Transverse colon (tissue), 4 donors: ENCODE data around the gene CAMK1G. TPM values are rescaled to one million over a fixed set of nuclear protein-coding genes. Genes with fewer than 3 reads are reported as not detected.
A peak's percentile ranks its signal among the peaks of the same experiment; 100 is the strongest.

Experiments
- DNase-seq: peaks from one replicate; pipeline ENCODE4 v3.0.0-alpha.2; 2019
- H3K27ac ChIP-seq, 4 donors: fragments of 200-600 bp; sonication (generic); 2 replicates each; pipeline ENCODE4 v1.5.1; 2016 to 2018; ENCODE audit warnings: inconsistent platforms in 4 of 4
- H3K27me3 ChIP-seq: fragments of 200-600 bp; sonication (generic); 2 replicates; pipeline ENCODE4 v1.5.1; 2017; ENCODE audit warnings: inconsistent platforms
- H3K36me3 ChIP-seq, 4 donors: fragments of 200-600 bp; sonication (generic); 2 replicates each; pipeline ENCODE4 v1.5.1; 2017 to 2019; ENCODE audit warnings: inconsistent platforms in 4 of 4
- H3K4me1 ChIP-seq, 4 donors: fragments of 200-600 bp; sonication (generic); 2 replicates each; pipeline ENCODE4 v1.5.1; 2017 to 2020; ENCODE audit warnings: inconsistent platforms in 4 of 4
- H3K4me3 ChIP-seq, 4 donors: fragments of 200-600 bp; sonication (generic); 1 replicate in 1 of 4; 2 replicates in 3 of 4; pipeline versions ENCODE4 v1.5.1 to v1.6.1; 2017 to 2019; ENCODE audit warnings: inconsistent platforms in 4 of 4
- H3K9me3 ChIP-seq, 2 donors: fragments of 200-600 bp; sonication (generic); 2 replicates each; pipeline ENCODE4 v1.5.1; 2017 to 2019; ENCODE audit warnings: inconsistent platforms in 2 of 2
- EP300 ChIP-seq: sonication (generic); formaldehyde crosslinking; IDR thresholded peaks from one replicate; pipeline ENCODE4 v1.6.1; 2017; ENCODE audit warnings: antibody characterized with exemption, low read depth
- POLR2A ChIP-seq: fragments of 450-650 bp; IDR thresholded peaks from one replicate; pipeline ENCODE4 v1.6.1; 2016; ENCODE audit warnings: antibody characterized with exemption, mild to moderate bottlenecking, moderate library complexity
- POLR2AphosphoS5 ChIP-seq, 3 donors: sonication (generic); formaldehyde crosslinking; IDR thresholded peaks; one replicate each; pipeline ENCODE4 v1.6.1; 2016; ENCODE audit warnings: antibody characterized with exemption in 3 of 3
- WGBS, 2 donors: methylation state at CpG; one replicate each; pipeline ENCODE4 v1.1.5; 2018; ENCODE audit warnings: low coverage in 1 of 2; 5-methylcytosine and 5-hydroxymethylcytosine counted together
- in situ Hi-C, 4 donors: fragments of 200-750 bp; cut with MboI; loops; one replicate each; pipeline versions ENCODE4 v1.15.0 to v1.15.1; 2017; ENCODE audit warnings: low sequenced_read_pairs in 3 of 4, low pct_ligation_motif_present in 1 of 4, low pct_unique_long_range_greater_than_20kb in 1 of 4
- intact Hi-C: fragments of 100-400 bp; cut with DNase I; formaldehyde crosslinking; loops from one replicate; pipeline ENCODE4 v1.15.1; 2023; ENCODE audit warnings: low total_unique reads
- total RNA-seq, 4 donors: library from RNA; depleted of rRNA; stranded (reverse); fragments of >200 nt; gene quantifications; one replicate each; pipeline ENCODE4 v1.1.0, GENCODE V29; 2016
- TF ChIP-seq, protein P1 (sequence below), 5 experiments: fragments of 200-600 bp in 3 of 5; fragments of 450-650 bp in 2 of 5; sonication (generic) in 3 of 5; IDR thresholded peaks; 1 replicate in 2 of 5; 2 replicates in 3 of 5; pipeline ENCODE4 v1.5.1; 2016 to 2017; ENCODE audit warnings: antibody characterized with exemption in 5 of 5, inconsistent platforms in 3 of 5, mild to moderate bottlenecking in 2 of 5, moderate library complexity in 1 of 5

CAMK1G gene
- total RNA-seq, 4 donors from 2014 or later, result not detected

DNA sequence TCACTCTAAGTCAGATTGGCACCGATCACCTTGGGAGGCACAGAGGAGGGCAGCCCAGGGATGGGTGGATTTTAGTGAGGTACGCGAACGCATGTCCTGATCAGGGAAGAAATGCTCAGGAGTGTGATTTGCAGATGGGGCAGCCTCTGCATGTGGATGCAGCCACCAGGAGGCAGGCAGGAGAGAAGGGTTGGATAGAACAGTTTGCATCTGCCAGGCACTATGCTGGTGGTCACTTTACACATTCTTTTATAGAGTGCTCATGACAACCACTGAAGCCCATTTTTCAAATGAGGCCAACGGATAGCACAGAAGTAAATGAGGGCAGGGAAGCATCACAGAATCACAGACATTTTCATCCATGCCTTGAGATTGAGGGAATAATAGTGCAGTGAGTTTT, 63.0 kb downstream of the CAMK1G start:
- no peaks in the 10 kb centered on the region for H3K9me3 ChIP-seq
- in situ Hi-C loops, result no loop called here
- H3K4me1 ChIP-seq, result peaks cover 29 to 86% (median 63%) of the 10 kb centered on the region in 4 donors
- H3K27ac ChIP-seq, result no peak overlapping the region
- H3K36me3 ChIP-seq, result no peaks in the 10 kb centered on the region
- no peak overlapping the region for H3K4me3 ChIP-seq
- no peaks in the 10 kb centered on the region for H3K27me3 ChIP-seq
- TF ChIP-seq POLR2A (no peak), EP300 (no peak), POLR2AphosphoS5 (IDR thresholded peaks at IDR 0.05) (no peak)
- TF ChIP-seq, protein P1, sequence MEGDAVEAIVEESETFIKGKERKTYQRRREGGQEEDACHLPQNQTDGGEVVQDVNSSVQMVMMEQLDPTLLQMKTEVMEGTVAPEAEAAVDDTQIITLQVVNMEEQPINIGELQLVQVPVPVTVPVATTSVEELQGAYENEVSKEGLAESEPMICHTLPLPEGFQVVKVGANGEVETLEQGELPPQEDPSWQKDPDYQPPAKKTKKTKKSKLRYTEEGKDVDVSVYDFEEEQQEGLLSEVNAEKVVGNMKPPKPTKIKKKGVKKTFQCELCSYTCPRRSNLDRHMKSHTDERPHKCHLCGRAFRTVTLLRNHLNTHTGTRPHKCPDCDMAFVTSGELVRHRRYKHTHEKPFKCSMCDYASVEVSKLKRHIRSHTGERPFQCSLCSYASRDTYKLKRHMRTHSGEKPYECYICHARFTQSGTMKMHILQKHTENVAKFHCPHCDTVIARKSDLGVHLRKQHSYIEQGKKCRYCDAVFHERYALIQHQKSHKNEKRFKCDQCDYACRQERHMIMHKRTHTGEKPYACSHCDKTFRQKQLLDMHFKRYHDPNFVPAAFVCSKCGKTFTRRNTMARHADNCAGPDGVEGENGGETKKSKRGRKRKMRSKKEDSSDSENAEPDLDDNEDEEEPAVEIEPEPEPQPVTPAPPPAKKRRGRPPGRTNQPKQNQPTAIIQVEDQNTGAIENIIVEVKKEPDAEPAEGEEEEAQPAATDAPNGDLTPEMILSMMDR (IDR thresholded peaks at IDR 0.05), result no peak
- intact Hi-C loops, result no loop called here
- no peak for DNase-seq
- WGBS, 2 donors, result 82 to 86% methylated on average over 2 to 5 of the region's 5 CpGs

DNA sequence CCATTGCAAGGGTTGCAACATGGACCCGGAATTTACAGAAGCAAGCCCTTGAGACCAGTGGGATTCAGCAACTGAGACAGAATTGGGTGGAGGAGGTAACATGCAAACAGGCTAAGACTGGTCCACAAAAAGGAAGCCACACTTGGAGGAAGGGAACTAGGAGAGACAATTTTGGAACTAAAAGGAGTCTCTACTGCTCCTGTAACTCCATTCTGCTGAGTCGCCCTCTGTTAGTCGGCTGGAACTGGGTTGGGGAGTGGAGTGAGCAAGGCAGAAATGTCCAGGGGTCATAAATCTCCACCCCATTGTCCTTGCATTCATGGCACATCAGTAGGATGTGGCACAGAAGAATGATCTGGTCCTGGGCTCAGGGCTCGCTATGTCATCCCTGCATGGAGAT, 63.6 kb downstream of the CAMK1G start:
- in situ Hi-C loops, result no loop called here
- Histone ChIP-seq H3K9me3 (no peaks in the 10 kb centered on the region), H3K4me1 (peaks cover 23 to 85% (median 58%) of the 10 kb centered on the region in 4 donors), H3K27me3 (no peaks in the 10 kb centered on the region), H3K4me3 (no peak overlapping the region), H3K27ac (no peak overlapping the region), H3K36me3 (no peaks in the 10 kb centered on the region)
- WGBS, 2 donors, result 50 to 91% methylated on average over 2 to 4 of the region's 4 CpGs
- TF ChIP-seq EP300, result no peak
- TF ChIP-seq, protein P1 (IDR thresholded peaks at IDR 0.05), result no peak
- no peak for TF ChIP-seq POLR2A
- no peak for TF ChIP-seq POLR2AphosphoS5 (IDR thresholded peaks at IDR 0.05)
- DNase-seq, result no peak
- intact Hi-C loops, result no loop called here

DNA sequence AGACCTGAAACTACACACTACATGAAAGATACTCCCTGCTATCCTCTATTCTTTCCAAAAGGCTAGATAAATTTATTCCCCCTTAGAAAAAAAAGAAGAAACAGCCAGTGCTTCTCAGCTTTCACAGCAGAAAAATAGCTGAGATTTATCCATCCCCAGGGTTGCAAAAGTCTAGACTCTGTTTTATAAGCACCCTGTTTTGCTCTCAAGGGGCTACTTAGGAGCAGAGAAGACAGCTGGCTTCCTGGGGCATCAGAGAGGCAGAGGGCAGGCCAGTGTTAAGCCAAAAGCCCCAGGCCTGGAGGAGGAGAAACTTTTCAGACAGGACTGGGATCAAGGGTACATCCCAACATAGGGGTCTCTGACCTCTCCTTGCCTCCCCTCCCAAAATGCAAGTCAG, 64.8 kb downstream of the CAMK1G start:
- Histone ChIP-seq H3K4me3 (no peak overlapping the region), H3K27ac (peak overlapping the region in 2 of 4 donors; percentile 85 to 89)
- intact Hi-C loops, result no loop called here

DNA sequence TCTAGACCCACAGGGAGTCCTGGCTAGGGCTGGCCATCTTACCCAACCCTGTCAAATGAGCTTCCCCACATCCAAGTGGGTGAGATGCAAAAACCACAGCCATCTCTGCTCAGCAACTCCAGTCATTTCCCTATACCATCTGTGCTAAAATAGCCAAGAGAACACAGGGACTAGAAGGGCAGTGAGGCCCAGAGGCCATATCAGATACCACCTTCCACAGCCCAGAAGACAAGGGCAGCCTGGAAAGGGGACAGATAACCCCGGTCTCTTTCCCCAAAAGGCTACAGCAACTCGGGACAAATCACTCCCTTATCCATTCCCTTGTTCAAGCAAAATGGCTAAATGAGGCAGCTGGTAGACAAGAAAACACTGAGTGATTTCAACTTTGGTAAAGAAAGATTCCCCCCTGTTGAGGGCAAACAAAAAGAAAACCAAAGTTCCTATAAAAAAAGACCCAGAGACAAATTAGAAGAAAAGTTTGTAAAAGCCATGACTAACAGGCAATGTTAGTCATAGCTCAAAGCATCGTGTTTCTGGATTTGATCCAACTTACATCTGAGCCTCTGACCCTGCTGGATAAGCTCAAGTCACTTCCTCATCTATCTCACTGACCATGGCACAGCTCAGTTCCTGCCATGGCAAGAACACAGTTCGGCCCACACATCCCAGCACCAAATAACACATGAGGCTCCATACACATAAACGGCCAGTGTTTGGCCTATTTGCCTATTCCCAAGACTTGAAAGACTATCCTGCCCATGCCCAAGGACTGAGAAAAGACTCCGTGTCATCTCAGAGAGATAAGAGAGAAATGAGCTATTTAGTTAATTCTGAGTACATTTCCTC, 65.6 kb downstream of the CAMK1G start:
- intact Hi-C loops (no loop called here), in situ Hi-C loops (no loop called here)
- Histone ChIP-seq H3K4me1 (peaks cover 15 to 83% (median 53%) of the 10 kb centered on the region in 4 donors), H3K27me3 (no peaks in the 10 kb centered on the region), H3K4me3 (no peak overlapping the region), H3K9me3 (no peaks in the 10 kb centered on the region), H3K36me3 (no peaks in the 10 kb centered on the region), H3K27ac (peak overlapping the region; percentile 66 to 89 (median 84))
- TF ChIP-seq, protein P1 (IDR thresholded peaks at IDR 0.05), result no peak
- TF ChIP-seq POLR2A (peak; percentile 26), POLR2AphosphoS5 (IDR thresholded peaks at IDR 0.05) (peak in 2 of 3 donors; percentile 56 to 80), EP300 (no peak)
- DNase-seq, result peak; percentile 44
- WGBS, 2 donors, result 35 to 49% methylated on average over 3 to 6 of the region's 6 CpGs

More for the DNA sequence above, 64.8 kb downstream of the CAMK1G start:
- no peaks in the 10 kb centered on the region for H3K36me3 ChIP-seq
- no peaks in the 10 kb centered on the region for H3K27me3 ChIP-seq
- H3K4me1 ChIP-seq, result peaks cover 20 to 83% (median 56%) of the 10 kb centered on the region in 4 donors
- H3K9me3 ChIP-seq, result no peaks in the 10 kb centered on the region
- TF ChIP-seq, protein P1 (IDR thresholded peaks at IDR 0.05), result no peak
- TF ChIP-seq POLR2AphosphoS5 (IDR thresholded peaks at IDR 0.05) (no peak), EP300 (no peak), POLR2A (no peak)
- in situ Hi-C loops, result no loop called here
- no peak for DNase-seq
